IMR-90 (cell line): ENCODE data around the gene ZNF775. TPM values are rescaled to one million over a fixed set of nuclear protein-coding genes. Genes with fewer than 3 reads are reported as not detected.

Source experiments
- ATAC-seq: fragments of 200-7000 bp; cut with Tn5 transposase; 2 replicates; pipeline ENCODE4 v1.9.1; 2020; ENCODE audit warnings: low read depth, mild to moderate bottlenecking, moderate library complexity
- BruUV-seq: library from RNA; stranded (reverse); fragments of 400-500 nt; replicated peaks from 2 replicates; lab custom pipeline; 2021; lab: Mats Ljungman, UMichigan
- CTCF ChIA-PET: fragments of 300-600 bp; formaldehyde crosslinking; extraction: SDS; loops from one replicate; lab custom pipeline; 2021; ENCODE audit warnings: antibody characterized with exemption; lab: Yijun Ruan, JAX
- POLR2A ChIA-PET: fragments of 300-600 bp; sonication (Branson Sonifier 250); formaldehyde crosslinking; loops from one replicate; lab custom pipeline; 2022; ENCODE audit warnings: antibody characterized with exemption; ENCODE audit not compliant: unreplicated experiment; lab: Charles Lee
- DNase-seq: peaks from one replicate; pipeline ENCODE4 v3.0.0; 2013
- H2AFZ ChIP-seq: replicated peaks from 2 replicates; pipeline ENCODE3; 2013; ENCODE audit warnings: low read length, mild to moderate bottlenecking; ENCODE audit not compliant: poor library complexity
- H2AK5ac ChIP-seq: 2 replicates; pipeline ENCODE4 v1.6.1; 2013; ENCODE audit warnings: low read depth, low read length, inconsistent platforms
- H2AK9ac ChIP-seq: replicated peaks from 2 replicates; pipeline ENCODE3; 2013; ENCODE audit warnings: mild to moderate bottlenecking, low read depth, low read length, moderate library complexity; ENCODE audit not compliant: poor library complexity
- H2BK120ac ChIP-seq: 2 replicates; pipeline ENCODE4 v1.6.1; 2013; ENCODE audit warnings: low read depth, low read length, inconsistent platforms
- H2BK15ac ChIP-seq: 3 replicates; pipeline ENCODE4 v1.6.1; 2013; ENCODE audit warnings: low read depth, low read length, inconsistent platforms
- H2BK20ac ChIP-seq: 2 replicates; pipeline ENCODE4 v1.6.1; 2013; ENCODE audit warnings: low read depth, mild to moderate bottlenecking, inconsistent platforms, low read length, moderate library complexity
- H2BK5ac ChIP-seq: 2 replicates; pipeline ENCODE4 v1.6.1; 2013; ENCODE audit warnings: mild to moderate bottlenecking, low read depth, low read length, inconsistent platforms; ENCODE audit not compliant: poor library complexity, severe bottlenecking
- H3K14ac ChIP-seq: replicated peaks from 2 replicates; pipeline ENCODE4 v1.6.1; 2013; ENCODE audit warnings: low read depth, low read length, inconsistent platforms
- H3K18ac ChIP-seq: 2 replicates; pipeline ENCODE4 v1.6.1; 2013; ENCODE audit warnings: low read depth, low read length, control low read depth
- H3K23ac ChIP-seq: 2 replicates; pipeline ENCODE4 v1.6.1; 2013; ENCODE audit warnings: low read depth, low read length, inconsistent platforms
- H3K27ac ChIP-seq: 2 replicates; pipeline ENCODE4 v1.5.1; 2013; ENCODE audit warnings: mild to moderate bottlenecking, control low read depth, low read length; ENCODE audit not compliant: insufficient read depth
- H3K27me3 ChIP-seq: 2 replicates; pipeline ENCODE4 v1.6.1; 2013; ENCODE audit warnings: low read length; ENCODE audit not compliant: control insufficient read depth, insufficient read depth
- H3K36me3 ChIP-seq: 2 replicates; pipeline ENCODE4 v1.6.1; 2013; ENCODE audit warnings: low read length, mixed read lengths; ENCODE audit not compliant: control insufficient read depth, insufficient read depth
- H3K4ac ChIP-seq: 2 replicates; pipeline ENCODE4 v1.6.1; 2013; ENCODE audit warnings: low read depth, low read length, inconsistent platforms
- H3K4me1 ChIP-seq: 2 replicates; pipeline ENCODE4 v1.6.1; 2013; ENCODE audit warnings: low read length, mixed read lengths; ENCODE audit not compliant: control insufficient read depth, insufficient read depth
- H3K4me2 ChIP-seq: 2 replicates; pipeline ENCODE4 v1.6.1; 2013; ENCODE audit warnings: low read depth, mild to moderate bottlenecking, control low read depth, low read length, moderate library complexity
- H3K4me3 ChIP-seq: 2 replicates; pipeline ENCODE4 v1.5.1; 2013; ENCODE audit warnings: low read depth, mild to moderate bottlenecking, control low read depth, low read length, moderate library complexity; ENCODE audit not compliant: insufficient read depth
- H3K56ac ChIP-seq: 2 replicates; pipeline ENCODE4 v1.6.1; 2013; ENCODE audit warnings: low read length, inconsistent platforms; ENCODE audit not compliant: insufficient read depth; ENCODE audit errors: extremely low read depth
- H3K79me1 ChIP-seq, 2 experiments: 2 replicates each; pipeline ENCODE4 v1.6.1; 2013; ENCODE audit warnings: low read length in 2 of 2, inconsistent platforms in 1 of 2, low read depth in 1 of 2
- H3K9ac ChIP-seq: 2 replicates; pipeline ENCODE4 v1.6.1; 2013; ENCODE audit warnings: low read depth, low read length, control low read depth
- H3K9me1 ChIP-seq: 2 replicates; pipeline ENCODE4 v1.6.1; 2013; ENCODE audit warnings: low read length, inconsistent platforms; ENCODE audit not compliant: insufficient read depth
- H3K9me3 ChIP-seq: 2 replicates; pipeline ENCODE4 v1.6.1; 2013; ENCODE audit warnings: low read length; ENCODE audit not compliant: control insufficient read depth, insufficient read depth
- H4K20me1 ChIP-seq: 2 replicates; pipeline ENCODE4 v1.6.1; 2013; ENCODE audit warnings: low read length, inconsistent platforms; ENCODE audit not compliant: insufficient read depth
- H4K5ac ChIP-seq: 2 replicates; pipeline ENCODE4 v1.6.1; 2013; ENCODE audit warnings: mild to moderate bottlenecking, low read depth, low read length, control low read depth
- H4K8ac ChIP-seq, 2 experiments: 2 replicates each; pipeline ENCODE4 v1.6.1; 2013; ENCODE audit warnings: low read depth in 2 of 2, low read length in 2 of 2, control low read depth in 1 of 2, inconsistent platforms in 1 of 2
- H4K91ac ChIP-seq: 2 replicates; pipeline ENCODE4 v1.6.1; 2013; ENCODE audit warnings: low read depth, low read length, inconsistent platforms; ENCODE audit not compliant: insufficient read depth
- CEBPB ChIP-seq: IDR thresholded peaks from 2 replicates; pipeline ENCODE4 v1.6.1; 2012; ENCODE audit warnings: low read depth, low read length, improper control_type of control experiment
- CHD1 ChIP-seq: IDR thresholded peaks from 2 replicates; pipeline ENCODE4 v1.6.1; 2012; ENCODE audit warnings: low read depth, low read length, improper control_type of control experiment
- CTCF ChIP-seq: conservative IDR thresholded peaks from 2 replicates; pipeline ENCODE4 v1.5.1; 2012; ENCODE audit warnings: mild to moderate bottlenecking, low read depth, low read length, improper control_type of control experiment
- MAZ ChIP-seq: IDR thresholded peaks from 2 replicates; pipeline ENCODE4 v1.6.1; 2012; ENCODE audit warnings: low read depth, mild to moderate bottlenecking, low read length, improper control_type of control experiment, moderate library complexity, borderline replicate concordance
- MXI1 ChIP-seq: IDR thresholded peaks from 2 replicates; pipeline ENCODE4 v1.6.1; 2012; ENCODE audit warnings: low read depth, mild to moderate bottlenecking, low read length, moderate library complexity, borderline replicate concordance
- NFE2L2 ChIP-seq: fragments of 150-350 bp; IDR thresholded peaks from 2 replicates; pipeline ENCODE4 v1.6.1; 2016; ENCODE audit warnings: low read depth, mild to moderate bottlenecking, low read length
- RAD21 ChIP-seq: IDR thresholded peaks from 2 replicates; pipeline ENCODE4 v1.6.1; 2012; ENCODE audit warnings: low read length, improper control_type of control experiment
- RCOR1 ChIP-seq: IDR thresholded peaks from 2 replicates; pipeline ENCODE4 v1.6.1; 2012; ENCODE audit warnings: mild to moderate bottlenecking, low read length, improper control_type of control experiment; ENCODE audit not compliant: insufficient replicate concordance
- SMC3 ChIP-seq: fragments of 150-350 bp; IDR thresholded peaks from 2 replicates; pipeline ENCODE4 v1.6.1; 2016; ENCODE audit warnings: low read depth, mild to moderate bottlenecking, antibody characterized with exemption, low read length, moderate library complexity
- WGBS, 2 experiments: methylation state at CpG; one replicate each; pipeline versions ENCODE4 v1.1.5 to v1.1.7; 2013; ENCODE audit warnings: missing lambda C conversion rate in 2 of 2; ENCODE audit not compliant: insufficient read length in 1 of 2; ENCODE audit errors: extremely low coverage in 2 of 2; 5-methylcytosine and 5-hydroxymethylcytosine counted together
- dilution Hi-C: fragments of 300-500 bp; cut with HindIII; formaldehyde crosslinking; loops from one replicate; pipeline ENCODE4 v1.14.3; 2018; ENCODE audit warnings: low sequenced_read_pairs; ENCODE audit not compliant: unreplicated experiment
- in situ Hi-C: fragments of 300-500 bp; cut with MboI; formaldehyde crosslinking; loops from 3 replicates; pipeline ENCODE4 v1.14.3; 2019; ENCODE audit warnings: low sequenced_read_pairs, inconsistent platforms, mixed read lengths
- intact Hi-C: fragments of 100-400 bp; cut with micrococcal nuclease; formaldehyde crosslinking; loops from 2 replicates; pipeline ENCODE4 v1.10.0; 2022
- polyA plus RNA-seq, 3 experiments: library from polyadenylated mRNA; depleted of rRNA; stranded (reverse); fragments of >200 nt; gene quantifications; 2 replicates each; pipeline ENCODE4 v1.2.3, GENCODE V29; 2012; ENCODE audit warnings: low replicate concordance in 1 of 3
- total RNA-seq: library from RNA; depleted of rRNA; stranded (reverse); fragments of >200 nt; gene quantifications from 2 replicates; pipeline ENCODE4 v1.2.3, GENCODE V29; 2012

The ZNF775 gene
- total and polyA plus RNA-seq, 2 of the 4 experiments (the other 2 are of a cell fraction): 1.4 to 2.6 TPM

DNA sequence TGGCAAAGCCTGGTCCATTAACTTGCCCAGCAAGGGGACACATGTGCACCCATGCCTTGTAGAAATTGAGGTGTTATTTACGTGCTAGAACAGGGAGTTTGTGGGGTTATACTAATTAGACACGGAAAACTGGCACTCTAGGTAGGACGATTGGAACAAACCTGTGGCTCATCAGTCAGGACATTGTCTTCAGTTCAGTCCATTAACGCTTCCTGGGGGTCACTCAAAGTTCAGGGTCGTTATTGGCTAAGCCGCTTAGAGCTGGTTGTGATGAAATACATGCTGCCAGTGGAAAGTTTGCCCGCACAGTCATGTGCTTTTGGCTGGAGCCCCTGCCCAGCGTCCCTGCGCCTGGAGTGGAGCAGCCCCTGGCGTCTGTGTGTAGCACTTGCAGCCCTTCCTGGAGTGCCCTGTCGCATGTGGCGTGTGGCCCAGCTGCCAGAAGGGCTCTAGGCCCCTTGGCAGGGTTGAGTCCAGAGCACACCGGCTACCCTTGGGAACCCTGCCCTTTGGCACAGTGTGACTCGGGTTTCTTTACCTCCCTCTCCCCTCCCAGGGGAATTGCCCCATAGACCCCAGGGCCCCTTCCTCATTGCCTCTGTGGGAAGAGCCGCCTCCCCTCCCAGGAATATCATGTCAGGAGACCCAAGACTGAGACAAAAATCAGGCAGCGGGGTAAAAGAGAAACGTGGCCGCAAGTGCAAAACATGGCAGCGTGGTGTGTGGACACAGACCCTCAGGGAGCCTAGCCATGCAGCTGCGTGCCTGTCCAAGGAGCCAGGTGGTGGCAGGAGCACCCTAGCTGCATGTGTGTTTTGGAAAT is 9.8 kb downstream of the ZNF775 start:
- Histone ChIP-seq H3K79me1 (peaks cover 8 to 27% of the 10 kb centered on the region in 2 experiments), H3K9ac (no peak overlapping the region), H2BK5ac (no peak overlapping the region), H3K18ac (no peak overlapping the region), H3K27me3 (no peaks in the 10 kb centered on the region), H4K5ac (no peak overlapping the region), H3K23ac (no peak overlapping the region), H3K27ac (no peak overlapping the region; the same call in 1 of the 2 replicates), H3K9me3 (no peaks in the 10 kb centered on the region), H3K4me2 (no peak overlapping the region), H2AFZ (peak overlapping the region; percentile 78), H2AK5ac (peak overlapping the region; percentile 28; the same call in 1 of the 2 replicates), H2AK9ac (peak overlapping the region; percentile 81), H3K14ac (no peak overlapping the region), H2BK15ac (no peak overlapping the region), H3K36me3 (peaks cover 6% of the 10 kb centered on the region), H4K20me1 (no peaks in the 10 kb centered on the region), H3K4me3 (no peak overlapping the region), H3K9me1 (no peaks in the 10 kb centered on the region), H4K8ac (no peak overlapping the region), H4K91ac (no peak overlapping the region), H3K56ac (no peak overlapping the region), H2BK120ac (no peak overlapping the region; the same call in 1 of the 2 replicates), H3K4me1 (peaks cover 9% of the 10 kb centered on the region; the same call in 1 of the 2 replicates), H2BK20ac (no peak overlapping the region), H3K4ac (0 out of 2 replicates have a peak overlapping the region, but pooled peaks have one; percentile 26)
- DNase-seq (peak; percentile 65), ATAC-seq (peak; percentile 83)
- dilution Hi-C loops: no loop called here
- ChIA-PET POLR2A (interaction anchor here (0.5 kb wide), 1 partner anchor 18 kb away, joined by 3 read pairs; no protein-coding TSS in a partner anchor), CTCF (interaction anchor here (0.7 kb wide), 1 partner anchor 509 kb away, joined by 3 read pairs; no protein-coding TSS in a partner anchor)
- TF ChIP-seq MXI1 (no peak), SMC3 (peak; percentile 55), NFE2L2 (no peak), RCOR1 (no peak), CTCF (peak; percentile 61), MAZ (peak; percentile 22; the same call in 1 of the 2 replicates), CEBPB (peak; percentile 71), CHD1 (no peak), RAD21 (peak; percentile 69)
- WGBS, 2 experiments: 59% methylated on average over 12 of the region's 20 CpGs; no CpG with 5 or more reads in 1 of the 2 experiments
- in situ Hi-C loops: no loop called here
- intact Hi-C loops: no loop called here
- BruUV-seq: no TSS peak
